GM10266 (cell line): ENCODE results near the gene SQOR.

Experiments used
- DNase-seq: peaks from one replicate; pipeline ENCODE4 v3.0.0; 2012; ENCODE audit errors: extremely low spot score
- CTCF ChIP-seq: IDR thresholded peaks from 2 replicates; pipeline ENCODE4 v1.5.1; 2012; ENCODE audit warnings: mild to moderate bottlenecking, low read depth; ENCODE audit not compliant: control insufficient read depth, insufficient read depth; ENCODE audit errors: missing control alignments

SQOR gene

GRCh38 chr15:45634432-45635190 is at the start of gene SQOR:
TSS of gene SQOR (plus strand) at chr15:45635029. CDS start at chr15:45658924, 23,895 bp downstream.
- no peak for TF ChIP-seq CTCF
- peak; percentile 79 for DNase-seq

- no peak for DNase-seq
- TF ChIP-seq CTCF, result no peak
Observed at GRCh38 chr15:45585069-45585791, 49.6 kb upstream of the SQOR start.

GRCh38 chr15:45586125-45586524 is 48.7 kb upstream of the SQOR start:
- no peak for TF ChIP-seq CTCF

GRCh38 chr15:45586601-45587094 is 48.2 kb upstream of the SQOR start:
- DNase-seq, result no peak
- TF ChIP-seq CTCF, result no peak

More at GRCh38 chr15:45586125-45586524, 48.7 kb upstream of the SQOR start:
- DNase-seq, result no peak

GRCh38 chr15:45587095-45587862 is 47.5 kb upstream of the SQOR start, which contains the start of gene BLOC1S6:
TSS of gene BLOC1S6 (plus strand) at chr15:45587379. CDS start at chr15:45587444, 65 bp downstream.
- peak; percentile 77 for DNase-seq
- no peak for TF ChIP-seq CTCF

GRCh38 chr15:45587863-45588170 is 47.0 kb upstream of the SQOR start:
- no peak for TF ChIP-seq CTCF
- no peak for DNase-seq
